HepG2 (cell line): Measurements from ENCODE around the gene TBL3. TPM values are rescaled to one million over a fixed set of nuclear protein-coding genes. Genes with fewer than 3 reads are reported as not detected.

Experiments used
- CENPT ChIP-seq: sonication (generic); formaldehyde crosslinking; IDR thresholded peaks from 2 replicates; pipeline ENCODE4 v1.8.0; 2022; ENCODE audit warnings: low read depth, mild to moderate bottlenecking, moderate library complexity, missing genetic modification reagents
- DMAP1 ChIP-seq: IDR thresholded peaks from 2 replicates; pipeline ENCODE4 v1.6.1; 2016
- GABPA ChIP-seq, 2 experiments: IDR thresholded peaks; 2 replicates each; pipeline ENCODE4 v1.6.1; 2011 to 2016; ENCODE audit warnings: low read depth in 2 of 2, low read length in 1 of 2, missing biosample characterization in 1 of 2, missing genetic modification characterization in 1 of 2
- GATAD1 ChIP-seq: IDR thresholded peaks from 2 replicates; pipeline ENCODE4 v1.6.1; 2016; ENCODE audit warnings: missing genetic modification reagents, missing compliant biosample characterization
- KDM5A ChIP-seq: fragments of 200-600 bp; sonication (generic); IDR thresholded peaks from 2 replicates; pipeline ENCODE4 v1.7.0; 2018; ENCODE audit warnings: antibody characterized with exemption, mild to moderate bottlenecking, low read length, borderline replicate concordance
- MED8 ChIP-seq: sonication (generic); formaldehyde crosslinking; IDR thresholded peaks from 2 replicates; pipeline ENCODE4 v1.8.1; 2023; ENCODE audit warnings: mild to moderate bottlenecking, missing genetic modification reagents; ENCODE audit not compliant: insufficient replicate concordance
- ONECUT2 ChIP-seq: sonication (generic); formaldehyde crosslinking; IDR thresholded peaks from 2 replicates; pipeline ENCODE4 v1.4.0; 2020; ENCODE audit warnings: missing genetic modification reagents
- SALL1 ChIP-seq: sonication (generic); formaldehyde crosslinking; IDR thresholded peaks from 2 replicates; pipeline ENCODE4 v1.8.0; 2022; ENCODE audit warnings: mild to moderate bottlenecking, missing genetic modification reagents
- SOX6 ChIP-seq, 2 experiments: fragments of 450-650 bp in 1 of 2; sonication (generic) in 1 of 2; formaldehyde crosslinking in 1 of 2; IDR thresholded peaks; 2 replicates each; pipeline versions ENCODE4 v1.4.0 to v1.6.1; 2017 to 2020; ENCODE audit warnings: antibody characterized with exemption in 1 of 2, mild to moderate bottlenecking in 1 of 2, missing genetic modification reagents in 1 of 2
- YEATS4 ChIP-seq: sonication (generic); formaldehyde crosslinking; IDR thresholded peaks from 2 replicates; pipeline ENCODE4 v1.4.0; 2020; ENCODE audit warnings: missing genetic modification reagents, borderline replicate concordance
- ZBTB42 ChIP-seq: sonication (generic); formaldehyde crosslinking; IDR thresholded peaks from 2 replicates; pipeline ENCODE4 v1.5.0; 2020; ENCODE audit warnings: mild to moderate bottlenecking, missing genetic modification reagents
- ZNF354B ChIP-seq: sonication (generic); formaldehyde crosslinking; IDR thresholded peaks from 2 replicates; pipeline ENCODE4 v1.8.0; 2022; ENCODE audit warnings: mild to moderate bottlenecking, missing genetic modification reagents
- polyA plus RNA-seq, 8 experiments: library from polyadenylated mRNA; depleted of rRNA in 3 of 8; stranded (reverse) in 7 of 8; unstranded in 1 of 8; fragments of >200 nt; fragmentation: Illumina TruSeq in 4 of 8; extraction: Trizol in 4 of 8; gene quantifications; 2 replicates each; pipeline versions ENCODE4 v1.2.1 to v1.2.3, GENCODE V29; 2011 to 2016; ENCODE audit warnings: low read depth in 4 of 8, missing spikeins in 1 of 8, mixed read lengths in 1 of 8; ENCODE audit not compliant: insufficient read depth in 1 of 8
- total RNA-seq, 5 experiments: library from RNA; depleted of rRNA; stranded (reverse); fragments of >200 nt; fragmentation: Illumina TruSeq; extraction: Trizol; gene quantifications; 2 replicates each; pipeline ENCODE4 v1.2.3, GENCODE V29; 2016; ENCODE audit warnings: low read depth in 1 of 5
- TF ChIP-seq, protein P1 (sequence below): sonication (generic); formaldehyde crosslinking; IDR thresholded peaks from 2 replicates; pipeline ENCODE4 v1.4.0; 2020; ENCODE audit warnings: missing genetic modification reagents
- TF ChIP-seq, protein P2 (sequence below): sonication (generic); formaldehyde crosslinking; IDR thresholded peaks from 2 replicates; pipeline ENCODE4 v1.4.0; 2020; ENCODE audit warnings: missing genetic modification reagents

The TBL3 gene
- total and polyA plus RNA-seq, 2 of the 13 experiments (the other 11 are each of a cell fraction or from before 2014, with no cell fraction given): 16.8 to 38.0 TPM

DNA sequence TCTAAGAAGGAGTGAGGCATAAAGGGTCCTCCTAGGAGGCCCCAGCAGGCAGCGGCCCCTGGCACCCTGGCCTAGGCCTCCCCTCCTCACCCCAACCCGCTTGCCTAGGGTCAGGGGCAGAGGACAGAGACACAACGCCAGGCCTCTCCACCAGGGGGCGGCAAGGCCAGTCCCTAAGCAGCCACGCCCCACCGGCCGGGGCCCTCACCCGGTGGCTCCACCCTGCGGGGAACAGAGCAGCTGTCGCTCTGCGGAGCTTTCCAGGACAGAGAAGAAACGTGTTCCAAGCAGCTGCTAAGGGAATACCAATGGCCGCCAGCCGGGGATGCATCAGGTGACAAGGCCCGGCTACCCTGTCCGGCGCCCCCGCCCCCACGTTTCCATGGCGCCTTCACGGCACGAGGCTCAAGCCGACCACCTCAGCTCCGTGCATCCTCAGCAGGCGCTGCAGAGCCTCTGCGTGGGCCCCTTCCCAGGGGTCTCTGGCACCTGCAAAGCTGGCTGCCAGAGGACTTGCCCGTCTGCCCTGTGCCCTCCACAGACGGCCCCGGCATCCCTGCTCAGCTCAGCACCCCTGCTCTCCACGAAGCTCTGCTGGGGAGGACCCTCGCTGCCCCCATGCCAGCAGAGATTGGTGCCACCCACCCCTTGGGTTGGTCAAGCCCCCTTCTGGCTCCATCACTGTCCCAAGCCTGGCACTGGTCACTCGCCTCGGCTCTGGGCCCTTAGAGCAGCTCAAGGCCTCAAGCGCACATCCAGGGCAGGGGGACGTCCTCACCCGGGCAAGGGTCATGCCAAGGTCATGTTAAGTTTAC is 32.2 kb downstream of the TBL3 start (continued):
- TF ChIP-seq, protein P1, sequence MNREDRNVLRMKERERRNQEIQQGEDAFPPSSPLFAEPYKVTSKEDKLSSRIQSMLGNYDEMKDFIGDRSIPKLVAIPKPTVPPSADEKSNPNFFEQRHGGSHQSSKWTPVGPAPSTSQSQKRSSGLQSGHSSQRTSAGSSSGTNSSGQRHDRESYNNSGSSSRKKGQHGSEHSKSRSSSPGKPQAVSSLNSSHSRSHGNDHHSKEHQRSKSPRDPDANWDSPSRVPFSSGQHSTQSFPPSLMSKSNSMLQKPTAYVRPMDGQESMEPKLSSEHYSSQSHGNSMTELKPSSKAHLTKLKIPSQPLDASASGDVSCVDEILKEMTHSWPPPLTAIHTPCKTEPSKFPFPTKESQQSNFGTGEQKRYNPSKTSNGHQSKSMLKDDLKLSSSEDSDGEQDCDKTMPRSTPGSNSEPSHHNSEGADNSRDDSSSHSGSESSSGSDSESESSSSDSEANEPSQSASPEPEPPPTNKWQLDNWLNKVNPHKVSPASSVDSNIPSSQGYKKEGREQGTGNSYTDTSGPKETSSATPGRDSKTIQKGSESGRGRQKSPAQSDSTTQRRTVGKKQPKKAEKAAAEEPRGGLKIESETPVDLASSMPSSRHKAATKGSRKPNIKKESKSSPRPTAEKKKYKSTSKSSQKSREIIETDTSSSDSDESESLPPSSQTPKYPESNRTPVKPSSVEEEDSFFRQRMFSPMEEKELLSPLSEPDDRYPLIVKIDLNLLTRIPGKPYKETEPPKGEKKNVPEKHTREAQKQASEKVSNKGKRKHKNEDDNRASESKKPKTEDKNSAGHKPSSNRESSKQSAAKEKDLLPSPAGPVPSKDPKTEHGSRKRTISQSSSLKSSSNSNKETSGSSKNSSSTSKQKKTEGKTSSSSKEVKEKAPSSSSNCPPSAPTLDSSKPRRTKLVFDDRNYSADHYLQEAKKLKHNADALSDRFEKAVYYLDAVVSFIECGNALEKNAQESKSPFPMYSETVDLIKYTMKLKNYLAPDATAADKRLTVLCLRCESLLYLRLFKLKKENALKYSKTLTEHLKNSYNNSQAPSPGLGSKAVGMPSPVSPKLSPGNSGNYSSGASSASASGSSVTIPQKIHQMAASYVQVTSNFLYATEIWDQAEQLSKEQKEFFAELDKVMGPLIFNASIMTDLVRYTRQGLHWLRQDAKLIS: no peak
- TF ChIP-seq YEATS4 (CRISPR knock-in tag): peak; percentile 55; the same call in 1 of the 2 replicates
- TF ChIP-seq GABPA (IDR thresholded peaks at IDR 0.05; ENCODE audit: low read depth, low read length): no peak
- peak; percentile 55; the same call in 1 of the 2 replicates for TF ChIP-seq GABPA (CRISPR knock-in tag; IDR thresholded peaks at IDR 0.05; ENCODE audit: low read depth)
- TF ChIP-seq ONECUT2 (CRISPR knock-in tag): peak; percentile 23; the same call in 1 of the 2 replicates
- TF ChIP-seq, protein P2, sequence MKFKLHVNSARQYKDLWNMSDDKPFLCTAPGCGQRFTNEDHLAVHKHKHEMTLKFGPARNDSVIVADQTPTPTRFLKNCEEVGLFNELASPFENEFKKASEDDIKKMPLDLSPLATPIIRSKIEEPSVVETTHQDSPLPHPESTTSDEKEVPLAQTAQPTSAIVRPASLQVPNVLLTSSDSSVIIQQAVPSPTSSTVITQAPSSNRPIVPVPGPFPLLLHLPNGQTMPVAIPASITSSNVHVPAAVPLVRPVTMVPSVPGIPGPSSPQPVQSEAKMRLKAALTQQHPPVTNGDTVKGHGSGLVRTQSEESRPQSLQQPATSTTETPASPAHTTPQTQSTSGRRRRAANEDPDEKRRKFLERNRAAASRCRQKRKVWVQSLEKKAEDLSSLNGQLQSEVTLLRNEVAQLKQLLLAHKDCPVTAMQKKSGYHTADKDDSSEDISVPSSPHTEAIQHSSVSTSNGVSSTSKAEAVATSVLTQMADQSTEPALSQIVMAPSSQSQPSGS (CRISPR knock-in tag): peak; percentile 34; the same call in 1 of the 2 replicates
- TF ChIP-seq DMAP1 (CRISPR knock-in tag): peak; percentile 58; the same call in 1 of the 2 replicates
- peak; percentile 73 for TF ChIP-seq SALL1 (CRISPR knock-in tag)
- no peak for TF ChIP-seq KDM5A
- TF ChIP-seq GATAD1: 0 out of 2 replicates have a peak, but pooled peaks have one; percentile 47
- TF ChIP-seq ZBTB42 (CRISPR knock-in tag): no peak
- TF ChIP-seq CENPT: no peak
- TF ChIP-seq ZNF354B (CRISPR knock-in tag): no peak
- TF ChIP-seq SOX6 (IDR thresholded peaks at IDR 0.05): no peak
- peak; percentile 41; the same call in 1 of the 2 replicates for TF ChIP-seq SOX6 (CRISPR knock-in tag; IDR thresholded peaks at IDR 0.05)
- no peak for TF ChIP-seq MED8 (CRISPR knock-in tag)
